Activated CD8-positive, alpha-beta memory T cell treated with anti-CD3 and anti-CD28 coated beads for 4 hours (primary cell): ENCODE measurements around the gene ZP1.

Experiments
- DNase-seq, 2 donors: peaks; one replicate each; pipeline ENCODE4 v3.0.0-alpha.2; 2020; ENCODE audit warnings: low read depth in 2 of 2

ZP1 gene

DNA sequence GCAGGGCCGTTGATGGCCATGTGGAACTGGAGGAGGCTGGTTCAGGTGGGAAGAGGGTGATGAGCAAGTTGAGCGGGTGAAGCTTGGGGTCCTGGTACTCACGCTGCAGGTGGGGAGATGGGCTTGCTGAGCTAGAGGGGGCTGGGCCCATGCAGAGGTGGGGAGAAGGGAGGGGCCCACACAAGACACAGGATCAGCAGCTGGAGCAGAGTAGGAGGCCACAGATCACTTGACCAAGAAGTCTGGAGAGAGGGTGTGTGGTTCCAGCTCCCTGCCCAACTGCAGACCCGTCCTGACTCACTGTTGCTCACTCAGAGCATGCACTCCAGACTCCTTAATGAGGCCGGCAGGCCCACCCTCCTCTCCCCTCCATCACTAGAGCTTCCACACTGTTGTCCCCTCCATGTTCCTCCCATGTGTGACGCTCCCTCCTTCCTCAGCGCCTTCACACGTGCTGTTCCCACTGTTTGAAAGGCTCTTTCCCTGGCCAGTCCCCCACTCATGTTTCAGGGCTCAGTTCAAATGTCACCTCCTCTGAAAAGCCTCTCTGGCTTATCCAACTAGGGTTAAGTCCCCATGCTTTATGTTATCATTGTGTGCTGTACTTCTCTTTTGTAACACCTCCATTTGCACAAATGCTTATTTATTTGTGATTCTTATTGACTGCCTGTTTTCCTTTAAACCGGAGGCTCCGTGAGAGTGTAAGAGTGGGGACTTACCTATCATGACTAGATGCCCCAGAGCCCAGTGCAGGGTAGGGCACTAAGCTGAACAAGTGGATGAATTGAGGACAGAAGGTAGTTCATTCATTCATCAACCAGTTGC is 23.1 kb upstream of the ZP1 start:
- no peak for DNase-seq

DNA sequence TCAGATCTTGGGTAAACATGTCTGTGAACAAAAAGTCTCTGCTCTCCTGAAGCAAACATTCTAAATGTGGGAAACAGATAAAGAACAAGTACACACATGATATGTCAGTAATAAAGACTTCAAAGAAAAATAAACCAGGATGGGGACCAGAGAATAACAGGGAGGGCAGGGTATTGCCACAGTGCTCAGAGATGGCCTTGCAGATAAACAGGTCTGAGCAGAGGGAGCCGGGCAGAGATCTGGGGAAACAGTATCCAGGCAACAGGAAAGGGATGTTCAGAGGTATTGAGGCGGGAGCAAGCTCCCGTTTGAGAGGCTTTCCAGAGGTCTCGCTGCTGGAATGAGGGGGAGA is 22.5 kb upstream of the ZP1 start:
- no peak for DNase-seq

DNA sequence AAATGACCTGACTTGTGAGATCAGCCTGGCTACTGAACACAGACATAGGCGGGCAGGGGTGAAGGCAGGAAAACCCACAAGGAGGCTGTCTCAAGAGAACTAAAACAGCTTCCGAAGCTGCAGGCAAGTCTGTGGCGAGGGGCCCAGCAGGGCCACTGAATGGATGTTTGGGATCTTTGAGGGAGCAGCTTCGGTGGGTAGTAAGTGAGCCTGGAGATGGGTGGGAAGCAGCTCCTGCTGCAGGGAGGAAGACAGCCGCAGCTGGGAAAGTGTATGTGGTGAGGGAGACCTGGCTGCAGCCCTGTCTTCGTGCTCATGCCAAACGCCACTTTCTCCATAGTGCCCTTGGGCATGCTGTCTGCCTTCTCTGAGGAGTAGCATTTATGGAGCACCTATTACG is 22.0 kb upstream of the ZP1 start:
- no peak for DNase-seq

DNA sequence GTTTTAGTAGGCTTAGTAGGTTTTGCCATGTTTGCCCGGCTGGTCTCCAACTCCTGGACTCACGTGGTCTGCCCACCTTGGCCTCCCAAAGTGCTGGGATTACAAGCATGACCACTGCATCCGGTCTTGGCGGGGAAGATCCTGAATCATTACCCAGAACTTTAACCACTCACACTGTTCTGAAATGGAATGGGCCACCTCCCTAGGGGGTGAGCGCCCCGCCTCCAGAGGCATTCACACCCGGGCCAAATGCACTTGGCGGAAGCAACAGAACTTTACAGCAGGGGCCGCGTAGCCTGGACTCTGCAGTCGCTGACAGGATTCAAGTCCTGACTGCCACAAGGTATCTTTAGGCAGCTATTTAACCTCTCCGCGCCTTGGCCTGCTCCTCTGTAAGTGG is 20.1 kb upstream of the ZP1 start:
- no peak for DNase-seq

DNA sequence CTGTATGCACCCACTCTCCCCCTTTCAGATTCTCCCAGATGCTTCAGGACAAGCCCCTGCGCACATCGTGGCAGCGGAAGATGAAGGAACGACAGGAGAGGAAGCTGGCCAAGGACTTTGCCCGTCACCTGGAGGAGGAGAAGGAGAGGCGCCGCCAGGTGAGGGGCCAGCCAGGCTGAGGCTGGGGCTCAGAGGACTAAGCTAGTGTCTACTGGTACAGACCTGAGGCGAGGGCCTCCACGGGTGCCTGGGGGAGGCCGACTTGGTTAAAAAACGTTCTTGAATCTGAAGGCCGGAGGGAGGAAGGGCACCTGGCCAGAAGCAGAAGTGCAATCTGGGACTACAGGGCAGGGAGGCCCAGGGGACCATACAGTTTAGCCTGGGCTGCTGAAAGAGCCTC is 19.4 kb upstream of the ZP1 start:
- DNase-seq, result no peak

DNA sequence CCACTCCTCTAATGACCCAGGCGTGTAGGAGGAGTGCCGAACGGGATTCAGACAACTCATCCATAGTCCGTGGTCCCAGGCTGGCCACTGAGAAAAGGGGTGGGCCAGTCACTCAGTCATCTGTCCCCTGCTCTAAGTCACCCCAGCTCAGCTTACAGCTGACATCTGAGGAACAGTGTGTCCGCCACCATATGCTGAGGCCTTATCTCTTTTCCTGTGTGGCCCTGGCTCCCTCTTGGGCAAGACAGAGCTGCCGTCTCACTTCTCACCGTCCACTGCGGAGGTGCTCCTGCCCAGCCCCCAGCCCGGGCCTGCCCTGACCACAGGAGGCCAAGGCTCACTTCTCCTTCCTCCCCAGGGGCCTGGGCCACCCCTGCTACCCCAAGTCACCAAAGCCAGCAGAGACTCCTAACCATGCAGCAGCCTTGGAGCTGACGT is 18.6 kb upstream of the ZP1 start:
- DNase-seq, result no peak

DNA sequence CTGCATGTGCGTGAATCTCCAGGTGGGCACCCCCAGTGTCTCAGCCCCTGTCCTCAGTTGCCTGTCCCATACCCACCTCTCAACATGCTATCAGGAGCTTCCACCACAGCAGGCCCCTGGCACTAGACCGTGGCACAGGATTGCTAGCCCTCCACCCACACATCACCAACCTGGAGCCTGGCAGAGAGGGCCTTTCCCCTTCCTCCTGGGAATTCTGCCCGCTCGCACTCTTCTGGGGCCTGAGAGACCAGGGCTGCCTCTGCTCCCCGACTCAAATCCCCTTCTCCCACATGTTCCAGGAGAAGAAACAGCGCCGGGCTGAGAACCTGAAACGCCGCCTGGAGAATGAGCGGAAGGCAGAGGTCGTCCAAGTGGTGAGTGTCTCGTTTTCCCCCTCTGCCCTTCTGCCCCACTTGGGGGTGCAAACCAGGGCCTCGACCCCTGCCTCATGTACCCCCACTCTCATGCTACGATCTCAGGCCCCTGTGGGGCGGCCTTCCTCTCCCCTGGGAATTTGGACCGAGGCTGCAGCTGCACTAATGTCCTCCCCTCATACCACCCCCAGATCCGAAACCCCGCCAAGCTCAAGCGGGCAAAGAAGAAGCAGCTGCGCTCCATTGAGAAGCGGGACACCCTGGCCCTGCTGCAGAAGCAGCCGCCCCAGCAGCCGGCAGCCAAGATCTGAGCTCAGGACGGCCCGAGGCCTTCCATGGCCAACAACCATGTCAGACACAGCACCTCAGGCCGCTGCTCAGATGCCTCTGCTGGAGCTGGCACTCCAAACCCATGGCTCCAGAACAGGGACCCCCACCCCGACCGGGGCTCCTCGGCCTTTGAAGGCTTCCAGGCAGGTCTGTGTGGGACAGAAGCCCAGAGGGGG is 17.5 kb upstream of the ZP1 start:
- DNase-seq, result no peak

DNA sequence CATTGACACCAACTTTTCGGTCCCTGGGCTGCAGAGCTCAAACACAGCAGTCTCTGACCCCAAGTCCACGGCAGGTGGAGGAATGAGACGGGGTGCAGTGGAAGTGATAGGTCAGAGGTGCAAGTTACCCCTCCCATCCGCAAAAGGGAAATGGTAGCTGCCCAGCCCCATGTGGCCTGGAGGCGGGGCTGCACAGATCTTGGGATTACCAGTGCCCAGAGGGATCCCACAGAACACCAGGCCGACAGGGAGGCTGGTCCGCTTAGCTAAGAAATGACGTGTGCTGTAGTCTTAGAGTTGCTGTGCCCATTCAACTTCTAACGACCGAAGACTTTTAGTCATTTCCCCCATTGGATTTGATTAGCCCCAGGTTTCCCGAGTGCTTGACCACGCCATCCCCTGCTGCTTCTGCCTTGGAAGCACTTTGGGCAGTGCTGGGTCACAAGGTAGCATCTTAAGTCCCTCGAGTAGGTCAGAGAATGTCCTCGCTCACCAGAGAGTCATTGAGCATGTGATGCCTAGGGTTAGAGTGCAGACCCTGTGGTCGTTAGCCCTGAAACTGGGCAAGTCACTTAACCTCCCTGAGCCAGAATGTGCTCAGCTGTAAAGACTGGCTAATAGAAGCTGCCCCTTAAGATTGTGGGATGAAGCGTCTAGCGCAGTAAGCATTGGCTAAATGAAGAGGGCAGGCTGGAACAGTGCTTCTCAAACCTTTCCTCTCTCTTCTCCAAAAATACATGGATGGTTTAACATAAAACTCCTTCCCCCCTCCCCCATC is 15.8 kb upstream of the ZP1 start:
- no peak for DNase-seq

DNA sequence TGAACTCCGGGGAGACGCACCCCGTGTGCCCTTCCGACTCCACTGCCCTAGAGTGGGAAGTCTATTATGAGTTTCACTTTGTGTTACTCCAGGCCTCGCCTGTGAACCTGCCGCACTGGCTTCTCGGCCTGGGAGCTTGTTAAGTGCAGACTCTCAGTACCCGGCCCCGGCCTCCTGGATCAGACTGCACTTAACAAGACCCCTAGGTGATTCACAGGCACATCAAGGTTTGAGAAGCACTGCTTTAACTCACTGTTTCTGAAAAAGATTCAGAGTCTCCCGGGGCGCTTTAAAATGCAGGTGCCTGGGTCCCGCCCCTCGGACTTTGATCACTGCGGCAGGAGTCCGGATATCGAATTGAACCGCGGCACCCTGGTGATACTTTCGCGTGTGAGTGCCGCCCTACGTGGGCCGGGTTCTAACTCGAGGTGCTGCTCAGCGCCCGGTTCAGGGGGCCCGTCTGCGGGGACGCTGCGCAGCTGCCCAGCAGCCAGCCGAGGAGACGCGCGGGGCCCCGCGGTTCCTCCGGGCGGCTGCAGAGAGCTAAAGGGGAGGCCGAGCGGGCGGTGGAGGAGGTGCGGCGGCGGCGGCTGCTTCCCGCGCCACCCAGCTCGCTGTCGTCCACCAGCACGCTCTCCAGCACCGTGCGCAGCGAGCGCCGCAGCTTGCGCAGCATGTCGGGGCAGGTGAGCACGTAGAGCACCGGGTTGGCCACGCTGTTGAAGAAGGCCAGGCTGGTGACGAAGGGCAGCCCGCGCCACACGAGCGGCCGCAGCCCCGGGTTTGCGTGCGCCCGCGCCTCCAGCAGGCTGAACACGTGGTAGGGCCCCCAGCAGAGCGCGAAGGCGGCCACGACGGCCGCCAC is 15.0 kb upstream of the ZP1 start:
- DNase-seq, result no peak

DNA sequence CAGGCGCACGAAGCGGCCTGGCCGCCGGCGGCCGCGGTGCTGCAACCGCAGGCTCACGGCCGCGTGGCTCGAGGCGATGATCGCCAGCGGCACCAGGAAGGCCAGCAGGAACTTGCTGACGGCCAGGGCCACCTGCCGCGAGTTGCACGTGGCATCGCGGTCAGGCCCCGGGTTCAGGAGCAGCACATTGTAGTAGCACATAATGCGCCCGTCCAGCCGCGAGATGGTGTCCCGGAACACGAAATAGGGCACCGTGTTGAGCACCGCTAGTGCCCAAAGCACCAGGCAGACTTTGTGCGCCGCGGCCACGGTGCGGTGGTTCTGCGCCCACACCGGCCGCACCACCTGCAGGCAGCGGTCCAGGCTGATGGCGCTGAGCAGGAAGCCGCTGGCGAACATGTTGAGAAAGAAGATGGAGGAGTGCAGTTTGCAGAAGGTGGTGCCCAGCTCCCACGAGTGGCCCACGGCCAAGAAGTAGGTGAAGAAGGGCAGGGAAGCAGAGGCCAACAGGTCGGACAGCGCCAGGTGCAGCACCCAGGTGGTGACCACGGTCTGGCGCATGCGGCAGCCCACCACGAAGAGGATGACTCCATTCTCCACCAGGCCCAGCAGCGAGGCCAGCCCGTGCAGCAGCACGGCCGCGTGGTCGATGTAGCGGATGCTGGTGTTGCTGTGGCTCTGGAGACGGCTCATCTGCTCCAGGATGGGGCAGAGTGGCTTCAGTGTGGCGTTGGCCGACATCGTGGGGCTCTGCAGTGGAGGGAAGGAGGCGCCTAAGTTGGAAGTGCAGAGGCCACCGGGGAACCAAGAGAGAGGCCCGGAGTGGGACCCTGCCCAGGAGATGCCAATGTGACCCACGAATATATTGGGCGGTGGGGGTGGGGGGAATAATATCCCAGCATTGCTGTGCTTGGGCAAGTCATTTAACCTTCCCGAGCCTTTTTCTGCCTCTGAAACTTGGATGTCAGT is 14.1 kb upstream of the ZP1 start:
- DNase-seq, result no peak

DNA sequence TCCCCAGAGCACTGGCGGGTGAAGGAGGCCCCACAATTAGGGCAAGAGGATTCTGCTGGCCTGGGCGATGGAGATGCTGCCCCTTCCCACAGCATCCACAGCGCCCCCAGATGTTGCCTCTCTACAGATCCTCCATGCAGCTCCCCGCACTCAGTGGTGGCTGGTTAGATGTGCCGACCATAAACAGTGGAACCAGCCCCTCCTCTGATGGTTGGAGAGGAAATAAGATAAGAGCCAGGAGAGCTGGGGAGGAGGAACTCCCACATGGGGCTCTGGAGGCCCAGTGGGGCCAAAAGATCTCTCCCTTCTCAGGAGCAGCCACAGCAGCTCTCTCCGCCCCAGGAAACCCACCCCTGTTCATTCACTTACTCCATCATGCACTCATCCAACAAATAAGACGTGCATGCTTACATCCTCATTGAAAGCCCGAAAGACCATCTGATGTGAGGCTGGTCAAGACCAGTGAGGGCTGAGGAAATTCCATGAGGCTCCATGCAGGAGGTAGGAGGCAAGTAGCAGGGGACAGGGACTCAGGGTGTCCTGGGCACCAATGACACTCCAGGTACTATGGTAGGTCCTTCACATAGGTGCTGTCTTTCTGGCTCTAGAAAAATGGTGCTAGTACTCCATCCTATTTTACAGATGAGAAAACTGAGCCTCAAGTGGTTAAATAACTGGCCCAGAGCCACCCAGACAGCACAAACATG is 13.0 kb upstream of the ZP1 start:
- no peak for DNase-seq

DNA sequence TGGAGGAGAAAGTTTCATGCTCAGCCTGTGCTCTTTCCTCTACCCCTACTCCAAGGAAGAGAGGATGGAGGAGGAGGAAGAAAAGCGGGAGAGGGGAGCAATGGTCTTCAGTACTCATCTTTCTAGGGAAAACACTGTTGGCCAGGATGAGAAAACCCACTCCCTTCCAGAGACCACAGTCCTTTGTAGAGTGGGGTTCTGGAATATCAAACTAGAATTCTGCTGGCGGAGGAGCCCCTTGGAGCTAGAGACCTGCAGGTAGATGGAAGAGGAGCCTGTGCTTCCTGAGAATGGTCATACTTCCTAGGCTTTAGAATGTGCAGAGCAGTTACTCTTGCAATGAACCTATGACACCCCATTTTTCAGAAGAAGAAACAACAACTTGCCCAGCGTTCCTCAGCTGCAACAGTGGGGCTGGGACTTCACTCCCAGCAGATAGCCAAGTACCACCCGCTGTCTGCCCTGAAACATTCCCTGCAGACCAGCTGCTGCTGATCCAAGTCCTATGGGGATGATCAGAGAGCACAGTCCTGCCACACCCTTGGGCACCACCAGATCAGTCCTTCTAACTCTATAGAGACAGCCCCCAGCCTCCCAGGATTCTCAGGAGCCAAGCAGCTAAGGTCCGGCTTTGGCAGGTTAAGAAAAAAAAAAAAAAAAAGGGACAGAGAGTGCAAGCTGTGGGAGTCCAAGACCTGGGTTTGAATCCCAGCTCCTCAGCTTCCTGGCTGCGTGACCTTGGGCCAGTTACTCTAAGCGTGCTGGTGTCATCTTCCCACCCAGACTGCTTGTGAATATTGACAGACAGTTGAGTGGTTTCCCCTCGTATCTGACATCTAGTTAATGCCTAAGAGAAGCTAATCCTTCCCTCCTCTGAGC is 12.3 kb upstream of the ZP1 start:
- DNase-seq, result no peak

DNA sequence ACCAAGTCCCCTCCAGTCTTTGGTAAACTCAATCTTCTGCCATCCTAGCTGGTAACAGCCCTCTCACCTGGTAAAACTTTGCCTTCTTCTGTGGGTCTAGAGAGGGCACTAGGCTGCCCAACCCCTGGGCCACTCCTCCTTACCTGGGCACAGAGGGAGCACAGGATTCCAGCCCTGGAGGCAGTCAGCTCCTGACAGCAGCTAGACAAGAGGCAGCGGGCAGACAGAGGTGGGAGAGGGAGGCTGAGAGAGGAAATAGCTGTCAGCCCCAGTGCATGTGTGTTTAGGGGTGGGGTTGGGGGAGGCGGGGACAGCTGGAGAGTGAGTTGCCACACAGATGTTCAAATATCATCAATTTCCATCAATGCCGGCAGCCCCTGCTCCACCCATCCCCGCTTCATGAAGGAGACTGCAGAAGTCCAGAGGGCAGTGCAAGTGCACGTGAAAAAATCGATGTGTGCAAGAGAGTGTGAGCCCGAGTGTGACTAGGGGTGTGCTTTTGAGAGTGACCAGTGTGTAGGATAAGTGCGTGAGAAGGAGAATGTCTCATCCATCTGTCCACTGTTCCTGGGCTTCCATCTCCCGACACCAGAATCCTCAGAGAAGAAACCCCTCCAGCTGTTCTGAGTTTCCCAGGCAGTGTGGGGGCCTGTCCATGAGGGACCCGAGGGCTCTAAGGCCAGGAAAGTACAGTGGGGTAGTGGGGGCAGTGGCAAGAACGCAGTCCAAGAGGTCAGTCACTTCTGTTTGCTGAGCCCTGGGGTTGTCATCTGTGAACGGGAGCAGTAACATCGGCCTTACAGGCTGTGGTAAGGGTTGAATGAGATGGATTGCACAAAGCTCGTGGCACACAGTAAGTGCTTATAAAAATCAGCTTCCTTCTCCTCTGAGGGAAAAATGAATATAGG is 11.4 kb upstream of the ZP1 start, which contains the start of gene PTGDR2:
Gene PTGDR2 (minus strand): TSS at position 225 of the 908 bp plus-strand sequence. CDS start 2,228 bp downstream, outside the sequence.
- DNase-seq, result no peak

DNA sequence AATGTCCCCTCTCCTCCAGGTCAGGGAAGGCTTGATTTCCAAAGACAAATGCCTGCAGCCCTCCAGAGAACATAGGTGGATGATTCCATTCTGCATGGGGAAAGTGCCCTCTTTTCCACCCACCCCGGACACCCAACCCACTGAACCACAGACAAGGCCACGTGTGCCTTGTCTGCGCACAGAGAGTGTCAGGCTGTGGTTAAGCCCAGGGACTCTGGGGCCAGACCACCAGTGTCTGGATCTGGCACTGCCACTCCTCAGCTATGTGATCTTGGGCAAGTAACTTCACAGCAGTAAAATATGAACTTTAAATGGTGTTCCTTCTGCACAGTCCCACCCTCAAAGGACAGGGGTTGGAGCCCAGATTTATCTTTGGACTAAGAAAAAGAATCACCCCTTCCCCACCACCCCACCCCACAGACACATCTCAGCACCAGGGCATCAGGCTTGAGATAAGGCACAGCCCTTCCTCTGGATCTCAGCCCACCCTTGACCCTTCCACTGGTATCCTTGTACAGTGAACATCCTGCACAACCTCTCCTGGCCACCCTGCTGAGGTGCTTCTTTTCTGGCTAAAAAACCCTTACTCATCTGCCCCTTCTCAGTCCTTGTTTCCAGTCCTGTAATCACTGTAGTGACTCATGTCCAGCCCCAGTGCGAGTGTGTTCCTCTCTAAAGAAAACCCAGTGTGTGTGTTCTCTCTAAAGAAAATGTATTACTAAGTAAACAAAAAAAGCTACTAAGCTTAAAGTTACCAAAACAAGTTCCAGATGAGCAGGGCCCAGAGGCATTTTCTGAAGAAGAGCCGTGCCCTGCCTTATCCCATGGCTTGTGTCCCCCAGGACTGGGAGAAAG is 9.7 kb upstream of the ZP1 start:
- DNase-seq, result no peak

DNA sequence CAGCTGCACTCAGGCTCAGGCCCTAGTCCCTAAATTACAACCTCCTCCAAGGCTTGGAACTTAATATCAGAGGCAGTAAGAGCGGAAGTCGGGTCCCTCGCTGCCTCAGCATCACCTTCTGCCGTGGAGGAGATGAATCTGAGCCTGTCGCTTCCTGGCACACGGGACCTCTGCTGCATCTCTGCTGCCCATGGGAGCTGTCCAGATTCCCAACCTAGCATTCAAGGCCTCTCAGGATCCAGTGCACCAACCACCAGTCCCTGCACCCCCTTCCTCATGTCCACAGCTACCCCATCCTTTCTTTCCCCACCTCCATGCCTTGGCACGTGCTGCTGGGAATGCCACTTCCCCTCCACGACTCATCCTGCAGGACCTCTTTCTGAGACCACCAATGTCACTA is 9.1 kb upstream of the ZP1 start:
- DNase-seq, result no peak

DNA sequence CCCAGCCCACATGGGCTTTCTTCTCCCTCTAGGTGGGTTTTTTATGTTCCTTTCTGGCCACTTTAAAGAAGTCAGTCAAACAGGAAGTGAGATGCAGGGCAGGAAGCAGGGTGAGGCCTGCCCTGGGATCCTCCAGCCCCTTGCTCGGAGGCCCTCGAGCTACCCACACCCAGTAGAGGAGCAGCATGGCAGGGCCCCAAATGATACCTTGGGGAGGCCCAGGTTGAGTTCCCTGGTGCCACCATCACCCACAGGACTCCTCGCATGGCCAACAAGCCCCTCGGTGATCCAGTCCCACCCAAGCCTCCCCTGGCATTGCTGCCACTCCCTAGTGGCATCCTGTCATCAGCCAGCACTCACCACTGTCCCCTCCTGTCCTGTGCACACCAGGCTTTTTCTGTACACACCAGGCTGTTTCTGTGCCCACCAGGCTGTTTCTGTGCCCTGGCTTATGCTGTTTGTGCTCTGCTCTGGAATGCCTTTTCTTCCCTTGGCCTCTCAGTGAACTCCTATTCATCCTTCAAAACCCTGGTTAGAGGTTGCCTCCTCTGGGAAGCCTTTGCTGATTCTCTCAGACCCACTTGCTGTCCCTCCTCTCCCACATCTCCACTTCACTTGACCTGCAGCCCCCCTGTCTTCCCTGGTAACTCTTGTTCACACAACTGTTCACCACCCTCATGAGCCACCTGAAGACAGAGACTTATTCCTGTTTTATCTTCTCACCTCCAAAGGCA is 8.4 kb upstream of the ZP1 start:
- no peak for DNase-seq
